NCI-H1417 (cell line): Measurements from ENCODE around the gene ZNF492.
"Not testable (repeated sequence)": the region's sequence is repeated elsewhere in the genome, so short reads cannot be mapped to it uniquely, and the experiment has no call there.

Experiments
- DNase-seq, 3 experiments: peaks; one replicate each; lab custom pipeline; 2025; lab: John Stamatoyannopoulos, UW

Gene ZNF492

DNA sequence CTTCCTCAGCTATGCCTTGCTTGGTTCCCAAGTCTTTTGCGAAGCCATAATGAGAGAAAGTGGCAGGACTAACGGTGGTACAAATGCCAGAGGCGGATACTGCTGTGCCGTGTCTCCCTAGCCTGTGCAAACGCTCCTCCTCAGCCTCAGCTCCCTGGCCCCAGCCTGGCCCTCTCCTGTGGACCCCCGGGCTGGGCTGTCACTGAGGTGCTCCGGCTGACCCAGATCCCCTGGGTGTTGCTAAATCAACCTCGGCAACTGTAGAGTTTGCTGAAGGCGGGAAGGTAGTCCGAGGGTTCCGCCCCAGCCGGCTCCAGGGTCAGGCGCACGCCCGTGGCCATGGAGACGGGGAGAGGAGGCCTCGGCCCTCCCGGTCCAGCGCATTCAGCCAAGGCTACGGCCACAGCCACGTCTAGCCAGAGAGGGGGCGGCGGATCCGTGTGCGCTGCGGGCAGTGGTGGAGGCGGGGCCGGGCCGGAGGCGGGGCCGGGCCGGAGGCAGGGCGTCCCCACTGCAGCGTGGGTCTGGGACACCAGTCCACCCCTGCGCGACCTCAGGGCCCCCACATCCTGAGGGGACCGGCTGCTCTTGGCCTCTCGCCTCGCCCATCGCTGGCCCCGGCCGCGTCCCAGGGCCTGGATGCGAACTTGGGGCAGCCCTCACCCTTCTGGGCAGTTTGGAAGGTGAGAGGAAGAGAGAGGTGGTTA lies 16.4 kb upstream of the ZNF492 start:
- DNase-seq: no peak

DNA sequence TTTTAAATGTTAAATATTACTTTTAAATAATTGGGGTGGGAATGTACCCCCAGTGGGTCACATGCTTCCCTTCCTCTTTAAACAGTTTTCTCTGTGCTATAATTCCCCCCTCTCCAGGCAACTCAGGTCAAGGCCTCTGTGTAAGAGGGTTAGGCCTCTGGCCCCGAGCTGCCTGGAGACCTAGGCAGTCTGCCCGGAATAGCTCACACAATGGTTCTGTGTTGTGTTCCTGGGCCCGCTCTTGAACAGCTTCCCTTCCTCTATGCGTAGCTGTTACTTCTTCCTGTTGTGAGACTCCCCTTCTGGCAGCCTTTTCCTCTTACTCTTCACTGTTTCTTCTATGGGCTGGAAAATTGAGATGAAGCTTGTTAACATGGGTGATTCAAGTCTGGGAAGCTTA lies 14.8 kb upstream of the ZNF492 start:
- DNase-seq: no peak

DNA sequence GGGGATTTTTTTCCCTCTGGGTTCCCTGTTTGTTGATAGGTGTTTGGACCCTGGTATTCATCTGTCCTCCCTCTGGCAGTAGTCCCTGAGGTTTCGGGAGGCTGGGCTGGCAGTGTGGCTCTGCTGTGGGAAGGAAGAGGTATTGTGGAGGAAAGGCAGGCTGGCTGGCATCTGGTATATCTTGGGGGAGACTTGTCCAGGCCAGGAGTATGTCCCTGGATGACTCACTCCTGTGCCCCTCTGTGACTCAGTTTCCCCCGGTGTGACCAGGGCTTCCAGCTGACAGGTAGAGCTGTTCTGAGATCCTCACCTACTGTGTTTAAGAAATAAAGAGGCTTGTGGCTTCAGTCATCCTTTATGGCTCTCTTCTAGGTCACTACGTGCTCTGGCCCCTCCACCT lies 14.2 kb upstream of the ZNF492 start:
- no peak for DNase-seq

DNA sequence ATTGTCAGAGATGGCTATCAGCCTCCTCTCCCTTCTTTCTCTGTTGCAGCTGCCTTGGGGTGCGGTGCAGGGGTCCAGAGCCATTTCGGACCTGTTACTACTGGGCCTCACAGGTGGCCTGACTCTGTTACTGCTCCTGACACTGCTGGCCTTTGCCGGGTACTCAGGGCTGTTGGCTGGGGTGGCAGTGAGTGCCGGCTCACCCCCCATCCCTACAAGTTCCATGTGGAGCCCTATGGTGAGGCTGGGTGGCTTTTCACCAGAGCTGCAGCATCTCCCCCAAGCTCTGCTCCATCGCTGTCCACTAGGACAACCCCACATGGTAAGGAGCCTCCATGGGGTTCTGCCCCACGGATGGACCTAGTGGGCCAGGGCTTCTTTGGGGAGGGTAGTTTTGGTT lies 13.7 kb upstream of the ZNF492 start:
- no peak for DNase-seq

DNA sequence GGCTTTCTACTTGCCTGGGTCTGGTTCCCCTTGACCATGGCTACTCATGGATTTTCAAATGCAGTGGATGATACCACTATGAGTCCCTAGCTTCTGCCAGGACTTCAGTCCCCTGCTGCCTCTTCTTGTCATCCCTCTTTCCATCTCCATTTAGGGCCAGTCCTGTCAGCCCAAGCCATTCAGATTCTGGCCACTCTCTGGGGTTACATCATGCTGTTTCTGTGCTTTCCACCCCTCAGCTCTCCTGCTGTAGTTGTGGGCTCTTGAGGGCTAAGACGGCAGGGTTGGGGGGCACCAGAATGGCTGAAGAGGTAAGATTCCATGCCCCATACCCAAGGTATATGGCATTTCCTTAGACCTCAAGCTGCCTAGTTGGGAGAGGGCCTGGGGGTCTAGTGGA lies 13.2 kb upstream of the ZNF492 start:
- no peak for DNase-seq

DNA sequence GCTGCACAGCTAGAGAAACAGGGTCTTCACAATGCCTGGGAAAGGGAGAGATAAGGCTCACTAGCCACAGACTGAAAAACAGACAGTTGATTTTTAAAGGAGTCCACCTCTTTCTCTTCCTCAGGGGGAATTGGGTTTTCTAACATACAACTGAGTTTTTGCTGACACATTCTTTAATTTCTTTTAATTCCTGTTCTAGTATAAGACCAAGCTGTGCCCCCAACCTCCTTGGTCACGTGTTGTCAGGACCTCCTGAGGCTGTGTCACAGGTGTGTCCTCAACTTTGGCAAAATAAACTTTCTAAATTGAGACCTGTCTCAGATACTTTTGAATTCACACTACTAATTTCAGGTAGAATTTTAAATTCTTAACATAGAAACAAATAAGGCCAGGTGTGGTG lies 12.1 kb upstream of the ZNF492 start:
- DNase-seq: no peak

DNA sequence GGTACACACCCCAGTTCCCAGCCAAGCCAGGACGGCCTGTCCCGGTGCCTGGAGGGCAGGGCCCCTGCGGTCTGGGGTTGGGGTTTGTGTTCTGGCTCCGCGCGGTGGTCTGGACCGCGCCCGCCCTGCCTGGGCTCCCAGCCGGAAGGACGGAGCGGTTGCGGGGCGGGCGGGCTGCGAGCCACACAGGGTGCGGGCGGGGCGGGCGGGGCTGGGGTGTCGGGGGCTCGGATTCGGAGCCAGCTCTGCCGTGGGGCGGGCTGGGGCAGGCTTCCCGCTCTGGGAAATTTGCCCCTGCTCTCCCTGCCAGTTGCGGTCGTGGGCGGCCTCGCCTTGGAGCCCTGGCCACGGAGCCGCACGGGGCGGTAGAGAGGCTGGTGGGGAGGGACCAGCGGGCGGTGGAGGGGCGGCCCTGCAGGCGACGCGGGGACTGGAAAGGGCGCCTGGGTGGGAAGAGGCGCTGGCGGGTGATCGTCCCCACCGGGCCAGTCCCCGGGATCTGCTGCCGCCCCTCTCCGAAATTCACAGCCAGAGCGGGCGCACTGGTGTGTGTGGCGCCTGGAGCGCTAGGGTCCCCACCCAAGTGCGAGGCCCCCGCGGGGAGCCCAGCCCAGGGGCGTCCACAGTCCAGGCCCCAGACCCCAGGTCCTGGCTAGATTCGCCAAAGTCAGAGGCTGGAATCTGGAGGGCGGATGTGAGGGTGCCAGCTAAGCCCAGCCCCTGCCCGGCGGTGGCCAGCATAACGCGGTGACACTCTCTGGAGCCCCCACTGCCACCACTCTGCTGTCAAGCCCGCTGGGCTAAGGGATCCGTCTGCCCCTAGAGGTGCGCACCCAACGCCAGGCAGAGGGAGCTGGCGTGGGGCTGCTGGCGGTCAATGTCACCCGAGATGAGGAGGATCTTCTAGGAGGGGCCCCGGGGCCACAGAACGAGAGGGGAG lies 11.0 kb upstream of the ZNF492 start:
- DNase-seq: no peak

DNA sequence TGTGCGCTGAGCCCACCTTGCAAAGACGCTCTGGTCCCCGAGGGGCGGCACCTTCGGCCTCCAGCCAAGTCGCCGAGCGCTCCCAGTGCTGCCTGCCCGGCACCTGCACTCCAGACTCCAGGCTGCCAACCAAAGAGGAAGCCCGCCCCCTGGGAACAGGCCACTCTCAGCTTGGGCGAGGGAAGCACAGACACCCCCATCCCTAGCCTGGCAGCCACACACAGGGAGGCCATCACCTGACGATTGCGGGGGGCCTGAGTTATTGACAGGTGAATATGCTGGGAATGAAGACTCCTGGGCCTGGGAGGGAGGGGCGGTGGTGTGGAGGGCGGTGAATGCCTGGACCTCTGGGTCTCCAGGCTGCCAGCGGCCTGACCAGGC lies 10.3 kb upstream of the ZNF492 start:
- DNase-seq: no peak

DNA sequence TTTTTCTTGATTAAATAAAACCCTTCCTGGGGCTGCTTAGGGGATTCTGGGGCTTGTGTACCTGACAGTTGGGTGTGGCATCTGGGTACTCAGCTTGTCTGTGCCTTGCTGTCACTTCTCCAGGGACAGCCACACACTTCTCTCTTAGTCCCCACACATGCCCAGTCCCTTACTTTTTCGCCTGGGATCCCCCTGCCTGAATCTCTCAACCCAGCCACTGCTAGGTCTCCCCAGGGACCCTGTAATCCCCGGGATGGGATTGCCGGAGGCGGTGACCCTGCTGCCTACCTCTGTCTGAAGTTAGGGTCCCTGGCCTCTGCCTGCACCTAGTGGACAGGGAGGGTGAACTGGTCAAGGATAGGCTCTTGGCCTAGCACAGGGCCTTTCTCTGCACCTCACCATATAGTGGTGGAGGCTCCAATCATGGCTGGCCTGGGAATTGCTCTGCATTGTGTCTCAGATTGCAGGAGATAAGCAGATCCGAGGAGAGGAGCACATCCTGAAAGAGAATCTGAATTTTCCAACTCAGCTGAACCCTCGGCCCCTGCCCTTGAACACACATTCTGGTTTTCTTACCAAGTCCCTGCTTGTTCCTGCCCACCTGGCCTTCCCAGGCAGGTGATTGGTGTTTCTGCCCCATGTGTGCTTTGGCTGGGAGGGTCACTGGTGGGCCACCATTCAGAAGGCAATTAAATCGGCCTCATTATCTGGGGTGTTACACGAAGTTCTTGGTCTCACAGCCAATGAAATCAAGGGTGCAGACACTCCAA lies 8.7 kb upstream of the ZNF492 start:
- no peak for DNase-seq

DNA sequence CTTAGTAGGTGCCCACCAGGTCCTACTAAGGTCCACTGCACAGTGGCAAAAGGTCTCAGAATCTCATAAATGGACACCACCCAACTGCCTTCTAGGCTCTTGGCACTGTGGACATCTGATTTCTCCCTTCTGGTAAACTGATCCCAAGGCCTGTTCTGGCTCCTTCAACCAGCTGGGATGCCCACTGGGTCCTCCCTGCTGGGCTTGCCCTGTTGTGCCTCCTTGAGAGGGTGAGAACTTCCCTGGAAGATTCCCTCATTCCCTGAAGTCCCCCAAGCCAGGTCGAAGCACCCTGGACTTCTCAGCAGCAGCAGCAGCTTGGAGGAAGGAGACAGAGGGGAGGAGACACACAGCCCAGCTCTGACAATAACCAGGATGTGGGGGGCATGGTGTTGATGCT lies 6.6 kb upstream of the ZNF492 start:
- no peak for DNase-seq

DNA sequence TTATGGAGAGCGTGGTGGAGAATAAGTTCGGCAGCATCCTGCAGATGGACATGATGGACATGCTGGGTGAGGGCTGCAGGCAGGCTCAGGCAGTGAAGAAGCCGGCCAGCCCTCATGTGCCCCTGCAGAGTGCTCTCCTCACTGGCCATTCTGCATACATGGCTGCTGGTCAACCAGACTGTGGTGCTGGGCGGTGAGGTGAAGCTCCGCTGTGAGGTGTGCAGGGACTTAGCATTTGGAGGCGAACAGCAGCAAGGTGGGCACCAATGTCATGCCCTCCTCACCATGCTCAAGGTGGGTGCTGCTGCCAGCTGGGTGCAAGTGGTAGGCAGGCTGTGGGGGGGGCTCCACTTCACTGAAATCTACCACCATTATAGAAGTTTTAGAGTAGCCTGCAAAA lies 5.7 kb upstream of the ZNF492 start:
- DNase-seq: no peak

DNA sequence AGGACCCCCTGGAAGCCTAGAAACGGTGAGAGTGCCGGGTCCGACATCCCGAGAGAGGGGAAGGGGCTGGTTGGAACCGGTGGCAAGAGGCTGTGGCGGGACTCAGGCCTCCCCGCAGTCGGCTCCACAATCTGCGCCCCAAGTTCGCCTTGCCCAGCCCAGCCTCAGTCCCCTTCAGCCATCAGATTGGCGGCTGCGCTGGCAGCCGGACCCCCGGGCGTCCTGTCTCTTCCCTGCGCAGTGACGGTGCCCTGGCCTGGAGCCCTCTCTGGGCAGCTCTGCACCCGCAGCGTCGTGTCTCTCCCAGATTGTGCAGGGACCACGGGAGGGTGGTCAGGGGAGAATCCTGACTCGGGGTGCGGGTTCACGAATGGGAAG lies 315 bp downstream of the ZNF492 start:
- DNase-seq: no peak

DNA sequence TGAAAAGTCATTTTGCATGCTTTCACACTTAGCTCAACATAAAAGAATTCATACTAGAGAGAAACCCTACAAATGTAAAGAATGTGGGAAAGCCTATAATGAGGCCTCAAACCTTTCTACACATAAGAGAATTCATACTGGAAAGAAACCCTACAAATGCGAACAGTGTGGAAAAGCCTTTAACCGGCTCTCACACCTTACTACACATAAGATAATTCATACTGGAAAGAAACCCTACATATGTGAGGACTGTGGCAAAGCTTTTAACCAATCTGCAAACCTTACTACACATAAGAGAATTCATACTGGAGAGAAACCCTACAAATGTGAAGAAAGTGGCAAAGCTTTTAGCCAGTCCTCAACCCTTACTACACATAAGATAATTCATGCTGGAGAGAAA lies 51.4 kb downstream of the ZNF492 start:
- not testable (repeated sequence) for DNase-seq

DNA sequence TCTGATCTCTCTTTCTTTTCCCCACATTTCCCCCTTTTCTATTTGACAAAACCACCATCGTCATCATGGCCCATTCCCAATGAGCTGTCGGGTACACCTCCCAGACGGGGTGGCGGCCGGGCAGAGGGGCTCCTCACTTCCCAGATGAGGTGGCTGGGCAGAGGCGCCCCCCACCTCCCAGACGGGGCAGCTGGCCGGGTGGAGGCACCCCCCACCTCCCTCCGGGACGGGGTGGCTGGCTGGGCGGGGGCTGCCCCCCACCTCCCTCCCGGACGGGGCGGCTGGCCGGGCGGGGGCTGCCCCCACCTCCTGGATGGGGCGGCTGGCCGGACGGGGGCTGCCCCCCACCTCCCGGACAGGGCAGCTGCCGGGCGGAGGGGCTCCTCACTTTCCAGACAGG lies 68.5 kb downstream of the ZNF492 start:
- DNase-seq: not testable (repeated sequence)

DNA sequence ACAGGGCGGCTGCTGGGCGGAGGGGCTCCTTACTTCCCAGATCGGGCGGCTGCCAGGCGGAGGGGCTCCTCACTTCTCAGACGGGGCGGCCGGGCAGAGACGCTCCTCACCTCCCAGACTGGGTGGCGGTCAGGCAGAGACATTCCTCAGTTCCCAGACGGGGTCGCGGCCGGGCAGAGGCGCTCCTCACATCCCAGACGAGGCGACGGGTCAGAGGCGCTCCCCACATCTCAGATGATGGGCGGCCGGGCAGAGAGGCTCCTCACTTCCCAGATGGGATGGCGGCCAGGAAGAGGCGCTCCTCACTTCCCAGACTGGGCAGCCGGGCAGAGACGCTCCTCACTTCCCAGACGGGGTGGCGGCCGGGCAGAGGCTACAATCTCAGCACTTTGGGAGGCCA lies 69.0 kb downstream of the ZNF492 start:
- not testable (repeated sequence) for DNase-seq

DNA sequence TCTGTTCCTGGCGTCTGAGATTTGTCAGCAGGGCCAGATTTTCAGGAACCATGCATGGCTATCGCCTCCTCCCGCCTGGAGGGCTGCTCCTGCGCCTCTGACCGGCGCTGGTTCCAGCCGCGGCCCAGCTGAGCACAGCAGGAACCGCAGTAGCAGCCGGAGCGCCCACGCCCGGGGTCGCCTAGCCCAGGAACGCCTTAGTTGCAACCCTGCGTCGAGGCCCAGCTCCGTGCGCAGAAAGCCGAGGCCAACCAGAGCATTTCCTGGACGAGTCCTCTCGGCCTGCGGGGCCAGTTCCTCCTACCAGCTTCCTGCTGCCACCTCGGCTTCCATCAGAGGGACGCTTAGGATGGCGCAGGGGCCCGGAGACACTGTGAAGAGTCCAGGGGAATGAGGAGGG lies 74.9 kb downstream of the ZNF492 start:
- DNase-seq: no peak
